ENCODE data around the gene ACAD11. TPM values are rescaled to one million over a fixed set of nuclear protein-coding genes. Genes with fewer than 3 reads are reported as not detected.
"Not testable (repeated sequence)": the region's sequence is repeated elsewhere in the genome, so short reads cannot be mapped to it uniquely, and the experiment has no call there.

Gene ACAD11
- total RNA-seq, 2 donors from 2014 or later: 28.8 to 52.1 TPM

DNA sequence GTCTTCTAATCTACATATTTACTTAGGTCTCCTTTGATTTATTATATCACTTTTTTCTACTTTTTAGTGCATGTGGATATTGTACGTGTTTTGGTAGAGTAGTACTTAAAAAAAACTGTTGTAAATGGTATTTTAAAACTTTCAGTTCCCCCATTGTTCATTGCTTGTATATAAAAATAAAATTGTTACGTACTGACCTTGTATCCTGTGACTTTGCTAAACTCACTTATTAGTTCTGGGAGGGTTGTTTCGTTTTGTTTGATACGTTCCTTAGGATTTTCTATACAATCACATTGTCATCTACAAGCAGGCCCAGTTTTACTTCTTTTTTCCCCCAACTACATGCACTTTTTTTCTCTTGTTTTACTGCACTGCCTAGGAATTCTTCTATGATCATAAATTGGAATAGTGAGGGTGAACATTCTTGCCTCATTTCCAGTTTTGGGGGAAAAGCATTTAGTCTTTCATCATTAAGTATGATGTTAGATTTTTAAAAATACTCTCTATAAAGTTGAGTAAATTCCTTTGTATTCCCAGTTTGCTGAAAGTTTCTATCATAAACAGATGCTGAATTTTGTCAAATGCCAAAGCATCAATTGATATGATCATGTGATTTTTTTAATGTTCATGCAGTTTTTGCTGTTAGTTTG is 96.1 kb downstream of the ACAD11 start:
- Histone ChIP-seq H3K27ac (no peak overlapping the region), H3K36me3 (replicated peaks in 1 of 2; ENCODE audit: insufficient read depth in 1 of 2, low read depth in 2 of 2) (no peaks in the 10 kb centered on the region), H3K4me1 (no peaks in the 10 kb centered on the region), H3K4me3 (no peak overlapping the region), H3K9me3 (no peaks in the 10 kb centered on the region), H3K27me3 (no peaks in the 10 kb centered on the region)
- ATAC-seq (no peak), DNase-seq (no peak)
- 85 to 89% methylated on average over 4 of the region's 4 CpGs for WGBS, 2 donors
- no peak for TF ChIP-seq POLR2A (IDR thresholded peaks at IDR 0.05)
- TF ChIP-seq, protein P1, sequence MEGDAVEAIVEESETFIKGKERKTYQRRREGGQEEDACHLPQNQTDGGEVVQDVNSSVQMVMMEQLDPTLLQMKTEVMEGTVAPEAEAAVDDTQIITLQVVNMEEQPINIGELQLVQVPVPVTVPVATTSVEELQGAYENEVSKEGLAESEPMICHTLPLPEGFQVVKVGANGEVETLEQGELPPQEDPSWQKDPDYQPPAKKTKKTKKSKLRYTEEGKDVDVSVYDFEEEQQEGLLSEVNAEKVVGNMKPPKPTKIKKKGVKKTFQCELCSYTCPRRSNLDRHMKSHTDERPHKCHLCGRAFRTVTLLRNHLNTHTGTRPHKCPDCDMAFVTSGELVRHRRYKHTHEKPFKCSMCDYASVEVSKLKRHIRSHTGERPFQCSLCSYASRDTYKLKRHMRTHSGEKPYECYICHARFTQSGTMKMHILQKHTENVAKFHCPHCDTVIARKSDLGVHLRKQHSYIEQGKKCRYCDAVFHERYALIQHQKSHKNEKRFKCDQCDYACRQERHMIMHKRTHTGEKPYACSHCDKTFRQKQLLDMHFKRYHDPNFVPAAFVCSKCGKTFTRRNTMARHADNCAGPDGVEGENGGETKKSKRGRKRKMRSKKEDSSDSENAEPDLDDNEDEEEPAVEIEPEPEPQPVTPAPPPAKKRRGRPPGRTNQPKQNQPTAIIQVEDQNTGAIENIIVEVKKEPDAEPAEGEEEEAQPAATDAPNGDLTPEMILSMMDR (IDR thresholded peaks at IDR 0.05): no peak
- intact Hi-C loops (cut with DNase I): no loop called here

DNA sequence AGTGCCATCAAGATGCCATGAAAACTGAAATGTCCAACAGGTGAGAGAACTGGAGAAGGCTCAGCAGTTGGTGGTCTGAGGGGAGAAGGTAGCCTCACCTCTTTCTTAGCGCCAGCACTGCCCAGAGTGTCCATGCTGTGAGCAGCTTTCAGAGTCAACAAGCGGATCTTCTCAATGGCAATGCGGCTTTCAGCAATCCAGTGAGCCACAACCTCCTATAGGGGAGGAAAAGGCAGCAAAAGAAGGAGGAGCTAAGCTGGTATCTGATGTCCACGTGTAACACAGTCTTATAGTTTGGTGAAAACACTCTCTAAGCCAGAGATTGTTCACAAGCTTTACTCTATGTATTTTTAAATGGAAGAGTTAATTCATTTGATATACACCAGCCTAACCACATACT is 98.6 kb downstream of the ACAD11 start:
- DNase-seq (no peak), ATAC-seq (no peak)
- no peak for TF ChIP-seq POLR2A (IDR thresholded peaks at IDR 0.05)
- TF ChIP-seq, protein P1 (IDR thresholded peaks at IDR 0.05): no peak
- intact Hi-C loops (cut with DNase I): no loop called here
- H3K4me1 ChIP-seq: peaks cover 18% of the 10 kb centered on the region
- WGBS, 2 donors: 75 to 83% methylated on average over 4 of the region's 4 CpGs
- no peak overlapping the region for H3K27ac ChIP-seq
- H3K9me3 ChIP-seq: no peaks in the 10 kb centered on the region
- H3K4me3 ChIP-seq: no peak overlapping the region
- H3K36me3 ChIP-seq (replicated peaks in 1 of 2; ENCODE audit: insufficient read depth in 1 of 2, low read depth in 2 of 2): no peaks in the 10 kb centered on the region
- H3K27me3 ChIP-seq: no peaks in the 10 kb centered on the region

DNA sequence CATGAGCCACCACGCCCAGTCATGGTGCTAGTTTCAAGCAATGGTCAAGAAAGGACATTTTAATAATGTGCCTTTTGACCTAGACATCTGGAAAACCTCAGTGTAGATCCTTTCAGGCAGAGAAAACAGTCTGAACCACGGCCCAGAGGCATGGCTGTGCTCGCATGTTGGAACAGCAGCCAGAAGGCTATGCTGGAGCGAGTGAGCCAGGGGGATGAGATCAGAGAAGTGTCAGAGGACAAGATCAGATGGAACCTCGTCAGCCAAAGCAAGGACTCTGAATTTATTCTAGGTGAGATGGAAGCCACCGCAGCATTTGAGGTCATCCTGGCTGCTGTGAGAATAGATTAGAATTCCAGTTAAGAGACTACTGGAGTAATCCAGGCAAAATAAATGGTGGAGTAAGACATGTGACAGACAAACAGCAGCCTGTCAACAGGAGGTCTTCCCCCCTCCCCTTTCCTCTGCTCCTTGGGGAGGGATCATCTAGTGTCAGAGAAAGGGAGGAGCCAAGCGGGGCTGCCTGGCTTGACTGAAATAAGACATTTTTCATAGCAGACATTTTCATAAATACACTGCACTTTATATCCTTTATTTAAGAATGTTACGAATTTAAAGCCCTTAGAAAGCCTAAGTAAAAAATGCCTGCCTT is 103.0 kb downstream of the ACAD11 start:
- DNase-seq: peak in 2 of 4 donors; percentile 22 to 44
- WGBS, 2 donors: 89% methylated on average over 8 of the region's 8 CpGs

DNA sequence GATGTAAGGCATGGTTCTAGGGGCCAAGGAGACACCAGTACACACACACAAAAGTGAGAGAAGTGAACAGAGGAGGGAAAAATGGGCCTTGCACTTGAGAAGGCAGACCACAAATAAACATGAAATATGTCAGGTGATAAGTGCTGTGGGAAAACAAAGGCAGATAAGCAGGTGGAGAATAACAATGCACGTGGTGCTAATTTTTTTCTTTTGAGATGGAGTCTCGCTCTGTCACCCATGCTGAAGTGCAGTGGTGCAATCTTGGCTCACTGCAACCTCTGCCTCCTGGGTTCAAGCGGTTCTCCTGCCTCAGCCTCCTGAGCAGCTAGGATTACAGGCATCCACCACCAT is 103.6 kb downstream of the ACAD11 start:
- H3K27me3 ChIP-seq; H3K9me3 ChIP-seq; H3K36me3 ChIP-seq (replicated peaks in 1 of 2; ENCODE audit: insufficient read depth in 1 of 2, low read depth in 2 of 2); intact Hi-C loops (cut with DNase I); H3K4me3 ChIP-seq: not testable (repeated sequence)
- WGBS, 2 donors: 35 to 43% methylated on average over 3 of the region's 3 CpGs
- DNase-seq (peak in 2 of 4 donors; percentile 35 to 43), ATAC-seq (peak; percentile 72)
- Histone ChIP-seq H3K4me1 (peaks cover 67% of the 10 kb centered on the region), H3K27ac (peak overlapping the region; percentile 58 to 74 (median 72))

More for the DNA sequence above, 103.0 kb downstream of the ACAD11 start:
- no peak for ATAC-seq
- Histone ChIP-seq H3K27ac (peak overlapping the region; percentile 58 to 74 (median 72)), H3K4me1 (peaks cover 61% of the 10 kb centered on the region), H3K9me3 (no peaks in the 10 kb centered on the region), H3K36me3 (replicated peaks in 1 of 2; ENCODE audit: insufficient read depth in 1 of 2, low read depth in 2 of 2) (no peaks in the 10 kb centered on the region), H3K4me3 (no peak overlapping the region), H3K27me3 (no peaks in the 10 kb centered on the region)
- TF ChIP-seq POLR2A (IDR thresholded peaks at IDR 0.05): no peak
- TF ChIP-seq, protein P1 (IDR thresholded peaks at IDR 0.05): no peak
- intact Hi-C loops (cut with DNase I): no loop called here

DNA sequence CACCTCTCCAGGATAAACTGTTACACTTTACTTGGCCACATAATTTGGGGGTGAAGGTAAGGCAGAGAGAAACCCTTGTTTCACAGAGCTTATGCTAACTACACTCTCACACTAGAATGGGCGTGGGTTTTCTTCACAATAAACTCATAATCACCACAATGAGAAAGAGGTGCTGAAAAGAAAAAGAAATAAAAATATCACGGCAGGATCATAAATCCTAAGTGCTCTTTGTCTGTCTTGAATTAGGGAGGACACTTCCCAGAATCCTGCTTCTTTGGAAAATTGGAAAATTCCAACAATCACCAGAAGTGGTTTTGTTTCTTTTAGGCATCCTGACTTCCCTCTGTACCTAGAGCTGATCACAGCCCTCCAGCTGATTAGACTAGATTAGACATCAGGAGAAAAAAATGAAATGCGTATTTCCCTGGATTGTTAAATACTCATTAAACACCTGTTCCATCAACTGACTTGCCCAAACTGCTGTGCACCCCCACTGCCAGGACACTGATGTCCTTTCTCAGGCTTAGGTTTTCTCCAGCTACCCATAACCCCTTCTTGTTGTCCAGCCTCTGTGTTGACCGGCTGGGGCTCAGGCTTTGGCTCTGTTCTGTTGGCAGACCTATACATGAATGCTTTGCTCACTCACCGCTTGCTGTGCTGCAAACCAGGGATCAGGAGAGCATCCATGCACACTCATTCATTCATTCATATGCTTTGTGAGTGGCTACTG is 104.1 kb downstream of the ACAD11 start:
- intact Hi-C loops (cut with DNase I): no loop called here
- no peak for TF ChIP-seq POLR2A (IDR thresholded peaks at IDR 0.05)
- TF ChIP-seq, protein P1 (IDR thresholded peaks at IDR 0.05): no peak
- Histone ChIP-seq H3K27ac (peak overlapping the region; percentile 58 to 74 (median 72)), H3K4me1 (peaks cover 73% of the 10 kb centered on the region), H3K4me3 (no peak overlapping the region), H3K36me3 (replicated peaks in 1 of 2; ENCODE audit: insufficient read depth in 1 of 2, low read depth in 2 of 2) (no peaks in the 10 kb centered on the region), H3K27me3 (no peaks in the 10 kb centered on the region), H3K9me3 (no peaks in the 10 kb centered on the region)
- 44 to 48% methylated on average over 5 of the region's 5 CpGs for WGBS, 2 donors
- peak; percentile 63 for ATAC-seq
- peak; percentile 38 to 59 (median 42) for DNase-seq

All from body of pancreas (tissue), 4 donors.